ENCODE data around the gene DCDC1.

DCDC1 gene

GRCh38 chr11:31096191-31096805 lies 273.2 kb downstream of the DCDC1 start:
- in situ Hi-C loops (cut with HindIII; ENCODE audit: low pct_ligation_motif_present, low sequenced_read_pairs), result no loop called here
- no peaks in the 10 kb centered on the region for H3K36me3 ChIP-seq (replicated peaks)
- DNase-seq, result no peak
- no peaks in the 10 kb centered on the region for H3K27me3 ChIP-seq (replicated peaks)
- TF ChIP-seq, protein P1, sequence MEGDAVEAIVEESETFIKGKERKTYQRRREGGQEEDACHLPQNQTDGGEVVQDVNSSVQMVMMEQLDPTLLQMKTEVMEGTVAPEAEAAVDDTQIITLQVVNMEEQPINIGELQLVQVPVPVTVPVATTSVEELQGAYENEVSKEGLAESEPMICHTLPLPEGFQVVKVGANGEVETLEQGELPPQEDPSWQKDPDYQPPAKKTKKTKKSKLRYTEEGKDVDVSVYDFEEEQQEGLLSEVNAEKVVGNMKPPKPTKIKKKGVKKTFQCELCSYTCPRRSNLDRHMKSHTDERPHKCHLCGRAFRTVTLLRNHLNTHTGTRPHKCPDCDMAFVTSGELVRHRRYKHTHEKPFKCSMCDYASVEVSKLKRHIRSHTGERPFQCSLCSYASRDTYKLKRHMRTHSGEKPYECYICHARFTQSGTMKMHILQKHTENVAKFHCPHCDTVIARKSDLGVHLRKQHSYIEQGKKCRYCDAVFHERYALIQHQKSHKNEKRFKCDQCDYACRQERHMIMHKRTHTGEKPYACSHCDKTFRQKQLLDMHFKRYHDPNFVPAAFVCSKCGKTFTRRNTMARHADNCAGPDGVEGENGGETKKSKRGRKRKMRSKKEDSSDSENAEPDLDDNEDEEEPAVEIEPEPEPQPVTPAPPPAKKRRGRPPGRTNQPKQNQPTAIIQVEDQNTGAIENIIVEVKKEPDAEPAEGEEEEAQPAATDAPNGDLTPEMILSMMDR (IDR thresholded peaks at IDR 0.05; ENCODE audit: low read depth, low read length, missing control alignments), result no peak
- H3K27ac ChIP-seq, result no peak overlapping the region
- no peak overlapping the region for H3K4me3 ChIP-seq (ENCODE audit: low read depth, low read length)

DNA sequence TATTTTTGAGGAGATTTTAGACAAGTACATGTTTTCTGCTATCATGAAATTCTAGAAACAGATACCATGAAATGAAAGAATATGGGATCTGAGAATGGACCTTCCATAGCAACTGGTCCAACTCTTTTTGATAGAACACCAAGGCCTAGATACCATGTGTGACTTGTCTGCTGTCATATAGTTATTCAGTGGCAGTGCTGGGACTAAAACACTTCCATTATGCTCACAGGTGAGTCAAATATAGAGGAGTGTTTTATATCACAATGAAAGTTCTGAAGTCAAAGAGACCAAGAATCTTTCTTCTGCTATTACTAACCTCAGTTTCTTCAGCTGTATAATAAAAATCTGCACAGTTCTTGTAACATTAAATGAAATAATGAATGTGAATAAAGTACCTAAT lies 276.9 kb downstream of the DCDC1 start:
- in situ Hi-C loops (cut with HindIII; ENCODE audit: low pct_ligation_motif_present, low sequenced_read_pairs), result no loop called here
- Histone ChIP-seq H3K4me3 (ENCODE audit: low read depth, low read length) (no peak overlapping the region), H3K27me3 (replicated peaks) (no peaks in the 10 kb centered on the region), H3K36me3 (replicated peaks) (no peaks in the 10 kb centered on the region), H3K27ac (no peak overlapping the region)
- no peak for DNase-seq
- TF ChIP-seq, protein P1 (IDR thresholded peaks at IDR 0.05; ENCODE audit: low read depth, low read length, missing control alignments), result no peak

DNA sequence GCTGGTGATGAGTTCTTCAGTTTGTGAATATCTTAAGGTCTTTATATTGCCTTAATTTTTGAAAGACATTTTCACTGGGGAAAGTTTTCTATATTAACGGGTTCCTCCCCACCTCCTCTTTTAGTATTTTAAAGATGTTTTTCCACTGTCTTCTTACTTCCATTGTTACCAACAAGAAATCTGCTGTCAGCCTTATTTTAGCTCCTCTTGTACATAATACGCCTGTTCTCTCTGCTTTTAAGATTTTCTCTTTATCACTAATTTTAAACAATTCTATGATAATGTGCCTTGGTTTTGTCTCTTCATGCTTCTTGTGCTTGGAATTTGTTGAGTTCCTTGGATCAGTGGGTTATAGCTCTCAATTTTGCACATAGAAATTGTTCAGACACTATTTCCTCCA lies 280.4 kb downstream of the DCDC1 start:
- no peak overlapping the region for H3K27ac ChIP-seq
- in situ Hi-C loops (cut with HindIII; ENCODE audit: low pct_ligation_motif_present, low sequenced_read_pairs), result no loop called here
- no peak for DNase-seq
- H3K36me3 ChIP-seq (replicated peaks), result no peaks in the 10 kb centered on the region
- TF ChIP-seq, protein P1 (IDR thresholded peaks at IDR 0.05; ENCODE audit: low read depth, low read length, missing control alignments), result no peak
- H3K27me3 ChIP-seq (replicated peaks), result no peaks in the 10 kb centered on the region
- no peak overlapping the region for H3K4me3 ChIP-seq (ENCODE audit: low read depth, low read length)

GRCh38 chr11:31069447-31070205 lies 299.9 kb downstream of the DCDC1 start:
- H3K4me3 ChIP-seq (ENCODE audit: low read depth, low read length), result no peak overlapping the region
- H3K27ac ChIP-seq, result no peak overlapping the region
- no peaks in the 10 kb centered on the region for H3K36me3 ChIP-seq (replicated peaks)
- TF ChIP-seq, protein P1 (IDR thresholded peaks at IDR 0.05; ENCODE audit: low read depth, low read length, missing control alignments), result no peak
- in situ Hi-C loops (cut with HindIII; ENCODE audit: low pct_ligation_motif_present, low sequenced_read_pairs), result no loop called here
- no peaks in the 10 kb centered on the region for H3K27me3 ChIP-seq (replicated peaks)
- no peak for DNase-seq

DNA sequence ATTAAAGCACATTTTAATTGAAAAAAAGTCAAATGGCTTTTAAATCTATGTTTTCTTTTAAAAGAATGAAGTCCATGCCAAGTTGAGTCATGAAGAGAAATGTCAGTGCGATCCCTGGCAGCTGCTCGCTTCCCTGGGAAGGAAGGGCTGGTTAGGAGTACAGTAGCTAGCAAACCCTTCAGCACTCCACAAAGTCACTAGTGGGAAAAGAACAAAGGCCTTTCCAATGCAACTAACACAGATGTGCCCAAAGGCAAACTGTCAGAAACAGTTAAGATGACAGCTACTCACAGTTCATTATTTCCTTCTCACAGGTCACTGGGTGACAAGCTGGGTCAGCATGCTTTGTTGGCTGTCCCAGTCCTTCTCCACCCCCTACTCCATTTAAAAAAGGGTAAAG lies 308.7 kb downstream of the DCDC1 start:
- TF ChIP-seq, protein P1 (IDR thresholded peaks at IDR 0.05; ENCODE audit: low read depth, low read length, missing control alignments), result no peak
- no peak for DNase-seq
- H3K36me3 ChIP-seq (replicated peaks), result no peaks in the 10 kb centered on the region
- H3K4me3 ChIP-seq (ENCODE audit: low read depth, low read length), result no peak overlapping the region
- H3K27me3 ChIP-seq (replicated peaks), result no peaks in the 10 kb centered on the region
- H3K27ac ChIP-seq, result no peak overlapping the region
- in situ Hi-C loops (cut with HindIII; ENCODE audit: low pct_ligation_motif_present, low sequenced_read_pairs), result no loop called here
